Measurements from ENCODE around the gene CLEC2L. TPM values are rescaled to one million over a fixed set of nuclear protein-coding genes. Genes with fewer than 3 reads are reported as not detected.

Gene CLEC2L
- total and polyA plus RNA-seq, 2 experiments from 2014 or later, result not detected

DNA sequence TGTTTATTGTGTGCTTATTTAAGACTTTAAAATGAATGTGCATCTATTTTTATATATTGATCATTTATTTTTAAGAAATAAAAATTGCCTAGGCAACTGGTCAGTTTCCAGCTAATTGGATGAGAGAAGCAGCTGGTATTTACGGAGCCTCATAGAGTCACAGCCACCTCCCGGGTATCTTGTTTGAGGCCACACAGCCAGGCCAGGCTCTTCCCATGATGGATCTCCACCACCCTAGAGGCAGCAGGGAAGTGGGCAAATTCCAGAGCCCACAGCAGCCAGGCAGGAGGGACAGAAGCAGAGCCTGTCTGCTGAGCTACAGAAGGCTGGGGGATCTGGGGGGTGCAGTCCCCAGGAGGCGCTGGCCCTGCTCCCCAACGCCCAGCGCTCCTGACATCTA is 61.6 kb downstream of the CLEC2L start:
- H2AFZ ChIP-seq, result no peak overlapping the region
- peaks cover 7% of the 10 kb centered on the region for H3K27me3 Mint-ChIP-seq (ENCODE audit: insufficient read depth, low read depth, poor library complexity)
- H3K27ac ChIP-seq (ENCODE audit: low read depth), result no peak overlapping the region
- no peaks in the 10 kb centered on the region for H3F3A ChIP-seq (replicated peaks; ENCODE audit: low read depth)
- no peaks in the 10 kb centered on the region for H3K36me3 ChIP-seq (ENCODE audit: insufficient read depth)
- no peaks in the 10 kb centered on the region for H3K36me3 Mint-ChIP-seq (ENCODE audit: low read depth)
- H3K4me1 ChIP-seq (ENCODE audit: insufficient read depth), result no peaks in the 10 kb centered on the region
- DNase-seq (ENCODE audit: low spot score), result no peak
- no peaks in the 10 kb centered on the region for H3K27me3 ChIP-seq (ENCODE audit: insufficient read depth)
- H3K79me2 ChIP-seq (replicated peaks; ENCODE audit: insufficient read depth), result no peaks in the 10 kb centered on the region
- TF ChIP-seq CREB1 (CRISPR knock-in tag; IDR thresholded peaks at IDR 0.05; ENCODE audit: low read depth), result no peak
- TF ChIP-seq, protein P1, sequence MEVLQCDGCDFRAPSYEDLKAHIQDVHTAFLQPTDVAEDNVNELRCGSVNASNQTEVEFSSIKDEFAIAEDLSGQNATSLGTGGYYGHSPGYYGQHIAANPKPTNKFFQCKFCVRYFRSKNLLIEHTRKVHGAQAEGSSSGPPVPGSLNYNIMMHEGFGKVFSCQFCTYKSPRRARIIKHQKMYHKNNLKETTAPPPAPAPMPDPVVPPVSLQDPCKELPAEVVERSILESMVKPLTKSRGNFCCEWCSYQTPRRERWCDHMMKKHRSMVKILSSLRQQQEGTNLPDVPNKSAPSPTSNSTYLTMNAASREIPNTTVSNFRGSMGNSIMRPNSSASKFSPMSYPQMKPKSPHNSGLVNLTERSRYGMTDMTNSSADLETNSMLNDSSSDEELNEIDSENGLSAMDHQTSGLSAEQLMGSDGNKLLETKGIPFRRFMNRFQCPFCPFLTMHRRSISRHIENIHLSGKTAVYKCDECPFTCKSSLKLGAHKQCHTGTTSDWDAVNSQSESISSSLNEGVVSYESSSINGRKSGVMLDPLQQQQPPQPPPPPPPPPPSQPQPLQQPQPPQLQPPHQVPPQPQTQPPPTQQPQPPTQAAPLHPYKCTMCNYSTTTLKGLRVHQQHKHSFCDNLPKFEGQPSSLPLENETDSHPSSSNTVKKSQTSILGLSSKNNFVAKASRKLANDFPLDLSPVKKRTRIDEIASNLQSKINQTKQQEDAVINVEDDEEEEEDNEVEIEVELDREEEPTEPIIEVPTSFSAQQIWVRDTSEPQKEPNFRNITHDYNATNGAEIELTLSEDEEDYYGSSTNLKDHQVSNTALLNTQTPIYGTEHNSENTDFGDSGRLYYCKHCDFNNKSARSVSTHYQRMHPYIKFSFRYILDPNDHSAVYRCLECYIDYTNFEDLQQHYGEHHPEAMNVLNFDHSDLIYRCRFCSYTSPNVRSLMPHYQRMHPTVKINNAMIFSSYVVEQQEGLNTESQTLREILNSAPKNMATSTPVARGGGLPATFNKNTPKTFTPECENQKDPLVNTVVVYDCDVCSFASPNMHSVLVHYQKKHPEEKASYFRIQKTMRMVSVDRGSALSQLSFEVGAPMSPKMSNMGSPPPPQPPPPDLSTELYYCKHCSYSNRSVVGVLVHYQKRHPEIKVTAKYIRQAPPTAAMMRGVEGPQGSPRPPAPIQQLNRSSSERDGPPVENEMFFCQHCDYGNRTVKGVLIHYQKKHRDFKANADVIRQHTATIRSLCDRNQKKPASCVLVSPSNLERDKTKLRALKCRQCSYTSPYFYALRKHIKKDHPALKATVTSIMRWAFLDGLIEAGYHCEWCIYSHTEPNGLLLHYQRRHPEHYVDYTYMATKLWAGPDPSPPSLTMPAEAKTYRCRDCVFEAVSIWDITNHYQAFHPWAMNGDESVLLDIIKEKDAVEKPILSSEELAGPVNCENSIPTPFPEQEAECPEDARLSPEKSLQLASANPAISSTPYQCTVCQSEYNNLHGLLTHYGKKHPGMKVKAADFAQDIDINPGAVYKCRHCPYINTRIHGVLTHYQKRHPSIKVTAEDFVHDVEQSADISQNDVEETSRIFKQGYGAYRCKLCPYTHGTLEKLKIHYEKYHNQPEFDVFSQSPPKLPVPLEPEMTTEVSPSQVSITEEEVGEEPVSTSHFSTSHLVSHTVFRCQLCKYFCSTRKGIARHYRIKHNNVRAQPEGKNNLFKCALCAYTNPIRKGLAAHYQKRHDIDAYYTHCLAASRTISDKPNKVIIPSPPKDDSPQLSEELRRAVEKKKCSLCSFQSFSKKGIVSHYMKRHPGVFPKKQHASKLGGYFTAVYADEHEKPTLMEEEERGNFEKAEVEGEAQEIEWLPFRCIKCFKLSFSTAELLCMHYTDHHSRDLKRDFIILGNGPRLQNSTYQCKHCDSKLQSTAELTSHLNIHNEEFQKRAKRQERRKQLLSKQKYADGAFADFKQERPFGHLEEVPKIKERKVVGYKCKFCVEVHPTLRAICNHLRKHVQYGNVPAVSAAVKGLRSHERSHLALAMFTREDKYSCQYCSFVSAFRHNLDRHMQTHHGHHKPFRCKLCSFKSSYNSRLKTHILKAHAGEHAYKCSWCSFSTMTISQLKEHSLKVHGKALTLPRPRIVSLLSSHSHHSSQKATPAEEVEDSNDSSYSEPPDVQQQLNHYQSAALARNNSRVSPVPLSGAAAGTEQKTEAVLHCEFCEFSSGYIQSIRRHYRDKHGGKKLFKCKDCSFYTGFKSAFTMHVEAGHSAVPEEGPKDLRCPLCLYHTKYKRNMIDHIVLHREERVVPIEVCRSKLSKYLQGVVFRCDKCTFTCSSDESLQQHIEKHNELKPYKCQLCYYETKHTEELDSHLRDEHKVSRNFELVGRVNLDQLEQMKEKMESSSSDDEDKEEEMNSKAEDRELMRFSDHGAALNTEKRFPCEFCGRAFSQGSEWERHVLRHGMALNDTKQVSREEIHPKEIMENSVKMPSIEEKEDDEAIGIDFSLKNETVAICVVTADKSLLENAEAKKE (CRISPR knock-in tag; IDR thresholded peaks at IDR 0.05), result no peak
- TF ChIP-seq, protein P2, sequence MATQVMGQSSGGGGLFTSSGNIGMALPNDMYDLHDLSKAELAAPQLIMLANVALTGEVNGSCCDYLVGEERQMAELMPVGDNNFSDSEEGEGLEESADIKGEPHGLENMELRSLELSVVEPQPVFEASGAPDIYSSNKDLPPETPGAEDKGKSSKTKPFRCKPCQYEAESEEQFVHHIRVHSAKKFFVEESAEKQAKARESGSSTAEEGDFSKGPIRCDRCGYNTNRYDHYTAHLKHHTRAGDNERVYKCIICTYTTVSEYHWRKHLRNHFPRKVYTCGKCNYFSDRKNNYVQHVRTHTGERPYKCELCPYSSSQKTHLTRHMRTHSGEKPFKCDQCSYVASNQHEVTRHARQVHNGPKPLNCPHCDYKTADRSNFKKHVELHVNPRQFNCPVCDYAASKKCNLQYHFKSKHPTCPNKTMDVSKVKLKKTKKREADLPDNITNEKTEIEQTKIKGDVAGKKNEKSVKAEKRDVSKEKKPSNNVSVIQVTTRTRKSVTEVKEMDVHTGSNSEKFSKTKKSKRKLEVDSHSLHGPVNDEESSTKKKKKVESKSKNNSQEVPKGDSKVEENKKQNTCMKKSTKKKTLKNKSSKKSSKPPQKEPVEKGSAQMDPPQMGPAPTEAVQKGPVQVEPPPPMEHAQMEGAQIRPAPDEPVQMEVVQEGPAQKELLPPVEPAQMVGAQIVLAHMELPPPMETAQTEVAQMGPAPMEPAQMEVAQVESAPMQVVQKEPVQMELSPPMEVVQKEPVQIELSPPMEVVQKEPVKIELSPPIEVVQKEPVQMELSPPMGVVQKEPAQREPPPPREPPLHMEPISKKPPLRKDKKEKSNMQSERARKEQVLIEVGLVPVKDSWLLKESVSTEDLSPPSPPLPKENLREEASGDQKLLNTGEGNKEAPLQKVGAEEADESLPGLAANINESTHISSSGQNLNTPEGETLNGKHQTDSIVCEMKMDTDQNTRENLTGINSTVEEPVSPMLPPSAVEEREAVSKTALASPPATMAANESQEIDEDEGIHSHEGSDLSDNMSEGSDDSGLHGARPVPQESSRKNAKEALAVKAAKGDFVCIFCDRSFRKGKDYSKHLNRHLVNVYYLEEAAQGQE (IDR thresholded peaks at IDR 0.05; ENCODE audit: unreplicated experiment), result no peak
- no peak for TF ChIP-seq ZNF114 (CRISPR knock-in tag; IDR thresholded peaks at IDR 0.05)
- ATAC-seq, result no peak
- H3K4me1 Mint-ChIP-seq, result no peaks in the 10 kb centered on the region
- no peak overlapping the region for H3K4me3 Mint-ChIP-seq
- no peaks in the 10 kb centered on the region for H3K9me2 ChIP-seq (ENCODE audit: insufficient read depth)
- no peaks in the 10 kb centered on the region for H4K20me1 ChIP-seq (replicated peaks; ENCODE audit: insufficient read depth)
- no peak overlapping the region for H3K27ac Mint-ChIP-seq
- no peak overlapping the region for H3K4me2 ChIP-seq
- H3K4me3 ChIP-seq, result no peak overlapping the region
- H3K9me3 Mint-ChIP-seq, result no peaks in the 10 kb centered on the region

Data from GM23338 (cell line).